ENCODE measurements around the gene CDH4. TPM values are rescaled to one million over a fixed set of nuclear protein-coding genes. Genes with fewer than 3 reads are reported as not detected.

The CDH4 gene
- total RNA-seq, 1 experiment from 2014 or later = not detected

DNA sequence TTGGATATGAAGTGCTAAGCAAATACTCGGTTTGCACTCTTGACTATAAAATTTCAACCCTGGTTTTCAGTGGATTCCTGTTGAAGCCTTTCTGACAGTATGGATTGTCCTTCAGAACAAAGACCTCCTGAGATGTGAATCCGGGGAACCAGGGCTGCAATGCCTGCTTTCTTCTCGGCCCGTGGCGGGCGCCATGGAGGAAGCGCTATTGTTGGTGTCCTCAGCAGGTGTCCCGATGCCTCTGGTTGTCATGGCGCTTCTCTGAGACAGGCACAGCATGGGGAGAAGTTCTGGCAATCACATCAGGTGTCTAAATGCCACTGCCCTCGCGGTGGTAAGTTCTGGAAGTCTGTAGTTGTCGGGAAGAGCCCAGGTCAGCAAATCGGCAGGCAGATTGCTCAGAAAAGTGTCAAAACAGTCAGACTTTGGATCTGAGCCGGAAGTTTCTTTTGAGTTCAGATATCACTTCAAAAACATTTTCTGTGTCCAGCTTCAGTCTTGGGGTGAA lies 188.5 kb downstream of the CDH4 start:
- Histone ChIP-seq H3K36me3 (ENCODE audit: insufficient read depth, low read length) (no peaks in the 10 kb centered on the region), H3K9ac (ENCODE audit: low read length) (no peak overlapping the region)

DNA sequence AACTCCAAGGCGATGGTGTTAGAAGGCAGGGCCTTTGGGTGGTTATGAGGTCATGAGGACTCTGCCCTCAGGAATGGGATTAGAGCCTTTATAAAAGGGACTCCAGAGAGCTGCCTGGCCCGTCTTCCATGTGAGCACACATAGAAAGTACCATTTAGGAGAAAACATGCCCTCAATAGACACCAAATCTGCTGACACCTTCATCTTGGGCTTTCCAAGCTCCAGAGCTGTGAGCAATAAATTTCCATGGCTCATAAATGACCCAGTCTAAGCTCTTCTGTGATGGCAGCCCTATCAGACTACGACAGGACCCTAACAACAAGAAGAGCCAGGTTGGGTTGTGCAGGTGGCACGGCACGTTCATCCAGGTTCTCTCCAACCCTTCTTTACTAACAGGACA lies 189.5 kb downstream of the CDH4 start:
- Histone ChIP-seq H3K27me3 (ENCODE audit: low read length) (no peaks in the 10 kb centered on the region), H3K9ac (ENCODE audit: low read length) (no peak overlapping the region), H3K27ac (ENCODE audit: low read length) (no peak overlapping the region), H3K79me2 (ENCODE audit: low read length) (no peaks in the 10 kb centered on the region), H2AFZ (ENCODE audit: low read length) (no peak overlapping the region), H3K36me3 (ENCODE audit: insufficient read depth, low read length) (no peaks in the 10 kb centered on the region), H3K4me2 (ENCODE audit: low read depth, low read length, poor library complexity, severe bottlenecking) (no peak overlapping the region), H3K4me3 (ENCODE audit: low read length) (no peak overlapping the region), H3K4me1 (ENCODE audit: low read length) (no peaks in the 10 kb centered on the region), H3K9me3 (ENCODE audit: low read length) (peaks cover 4% of the 10 kb centered on the region; the same call in 1 of the 2 replicates), H4K20me1 (ENCODE audit: insufficient read depth, low read depth, low read length) (0 out of 2 replicates have a peak, but pooled peaks cover 3% of the 10 kb centered on the region), H3K9me2 (replicated peaks; ENCODE audit: insufficient read depth, low read length) (no peaks in the 10 kb centered on the region)
- DNase-seq = no peak

More for the DNA sequence above, 188.5 kb downstream of the CDH4 start:
- H3K4me3 ChIP-seq (ENCODE audit: low read length) = no peak overlapping the region
- H3K27me3 ChIP-seq (ENCODE audit: low read length) = no peaks in the 10 kb centered on the region
- H3K9me3 ChIP-seq (ENCODE audit: low read length) = peaks cover 4% of the 10 kb centered on the region; the same call in 1 of the 2 replicates
- no peaks in the 10 kb centered on the region for H3K9me2 ChIP-seq (replicated peaks; ENCODE audit: insufficient read depth, low read length)
- no peak for DNase-seq
- H4K20me1 ChIP-seq (ENCODE audit: insufficient read depth, low read depth, low read length) = 0 out of 2 replicates have a peak, but pooled peaks cover 3% of the 10 kb centered on the region
- no peaks in the 10 kb centered on the region for H3K4me1 ChIP-seq (ENCODE audit: low read length)
- H3K27ac ChIP-seq (ENCODE audit: low read length) = no peak overlapping the region
- no peak overlapping the region for H2AFZ ChIP-seq (ENCODE audit: low read length)
- no peak overlapping the region for H3K4me2 ChIP-seq (ENCODE audit: low read depth, low read length, poor library complexity, severe bottlenecking)
- H3K79me2 ChIP-seq (ENCODE audit: low read length) = no peaks in the 10 kb centered on the region

DNA sequence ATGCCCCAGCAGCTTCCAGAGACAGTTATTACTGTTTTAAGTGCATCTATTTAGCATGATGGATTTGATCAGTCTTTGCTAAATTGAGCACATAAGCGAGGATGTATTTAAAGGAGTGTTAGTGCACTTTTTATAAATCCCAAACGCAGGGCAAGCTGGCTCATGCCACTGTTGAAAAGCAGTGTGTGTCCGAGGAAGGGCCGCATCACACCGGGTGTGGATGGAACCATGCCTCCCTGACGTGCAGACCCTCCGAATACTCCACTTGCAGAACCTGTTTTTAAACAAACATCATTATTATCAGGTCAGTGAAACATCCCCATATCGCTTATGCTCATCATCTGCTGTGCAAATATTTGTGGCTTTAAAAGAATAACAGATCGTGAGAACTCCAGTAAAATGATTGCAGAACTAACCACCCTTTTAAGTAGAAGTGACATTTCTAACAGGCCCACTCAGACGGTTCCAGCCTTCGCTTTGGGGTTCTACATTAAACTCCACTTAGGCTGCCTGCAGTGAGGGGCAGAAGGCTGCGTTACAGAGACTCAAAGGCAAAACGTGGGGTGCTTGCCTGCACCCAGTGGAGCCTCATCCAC lies 190.1 kb downstream of the CDH4 start:
- H3K9me3 ChIP-seq (ENCODE audit: low read length) = peaks cover 4% of the 10 kb centered on the region; the same call in 1 of the 2 replicates
- no peaks in the 10 kb centered on the region for H3K79me2 ChIP-seq (ENCODE audit: low read length)

DNA sequence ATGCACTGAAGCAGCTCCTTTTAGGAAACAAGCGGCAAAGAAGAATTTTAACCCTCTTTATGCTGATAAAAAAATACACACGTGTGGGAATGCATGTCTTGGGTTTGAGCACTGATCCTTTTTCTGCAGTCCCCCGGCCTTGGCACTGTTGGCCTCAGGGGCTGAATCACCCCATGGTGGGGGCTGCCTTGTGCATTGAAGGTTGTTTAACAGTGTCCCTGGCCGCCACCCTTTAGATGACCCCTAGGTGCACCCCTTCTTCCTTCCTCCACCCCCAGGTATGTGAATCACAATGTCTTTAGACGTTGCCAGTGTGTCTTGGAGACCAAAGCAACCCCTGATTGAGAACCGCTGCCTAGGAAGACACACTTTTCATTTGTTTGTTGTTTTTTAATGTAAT lies 190.7 kb downstream of the CDH4 start:
- Histone ChIP-seq H3K9me2 (replicated peaks; ENCODE audit: insufficient read depth, low read length) (no peaks in the 10 kb centered on the region), H3K27me3 (ENCODE audit: low read length) (no peaks in the 10 kb centered on the region), H4K20me1 (ENCODE audit: insufficient read depth, low read depth, low read length) (0 out of 2 replicates have a peak, but pooled peaks cover 3% of the 10 kb centered on the region), H3K4me2 (ENCODE audit: low read depth, low read length, poor library complexity, severe bottlenecking) (no peak overlapping the region), H3K9me3 (ENCODE audit: low read length) (peaks cover 4% of the 10 kb centered on the region; the same call in 1 of the 2 replicates), H2AFZ (ENCODE audit: low read length) (no peak overlapping the region), H3K27ac (ENCODE audit: low read length) (no peak overlapping the region), H3K9ac (ENCODE audit: low read length) (no peak overlapping the region), H3K4me1 (ENCODE audit: low read length) (no peaks in the 10 kb centered on the region), H3K79me2 (ENCODE audit: low read length) (no peaks in the 10 kb centered on the region), H3K4me3 (ENCODE audit: low read length) (no peak overlapping the region), H3K36me3 (ENCODE audit: insufficient read depth, low read length) (no peaks in the 10 kb centered on the region)
- DNase-seq = no peak

More for the DNA sequence above, 190.1 kb downstream of the CDH4 start:
- DNase-seq = no peak
- Histone ChIP-seq H3K27ac (ENCODE audit: low read length) (no peak overlapping the region), H3K9ac (ENCODE audit: low read length) (no peak overlapping the region), H3K4me2 (ENCODE audit: low read depth, low read length, poor library complexity, severe bottlenecking) (no peak overlapping the region), H3K27me3 (ENCODE audit: low read length) (no peaks in the 10 kb centered on the region), H3K4me3 (ENCODE audit: low read length) (no peak overlapping the region), H3K9me2 (replicated peaks; ENCODE audit: insufficient read depth, low read length) (no peaks in the 10 kb centered on the region), H4K20me1 (ENCODE audit: insufficient read depth, low read depth, low read length) (0 out of 2 replicates have a peak, but pooled peaks cover 3% of the 10 kb centered on the region), H3K4me1 (ENCODE audit: low read length) (no peaks in the 10 kb centered on the region), H3K36me3 (ENCODE audit: insufficient read depth, low read length) (no peaks in the 10 kb centered on the region), H2AFZ (ENCODE audit: low read length) (no peak overlapping the region)

DNA sequence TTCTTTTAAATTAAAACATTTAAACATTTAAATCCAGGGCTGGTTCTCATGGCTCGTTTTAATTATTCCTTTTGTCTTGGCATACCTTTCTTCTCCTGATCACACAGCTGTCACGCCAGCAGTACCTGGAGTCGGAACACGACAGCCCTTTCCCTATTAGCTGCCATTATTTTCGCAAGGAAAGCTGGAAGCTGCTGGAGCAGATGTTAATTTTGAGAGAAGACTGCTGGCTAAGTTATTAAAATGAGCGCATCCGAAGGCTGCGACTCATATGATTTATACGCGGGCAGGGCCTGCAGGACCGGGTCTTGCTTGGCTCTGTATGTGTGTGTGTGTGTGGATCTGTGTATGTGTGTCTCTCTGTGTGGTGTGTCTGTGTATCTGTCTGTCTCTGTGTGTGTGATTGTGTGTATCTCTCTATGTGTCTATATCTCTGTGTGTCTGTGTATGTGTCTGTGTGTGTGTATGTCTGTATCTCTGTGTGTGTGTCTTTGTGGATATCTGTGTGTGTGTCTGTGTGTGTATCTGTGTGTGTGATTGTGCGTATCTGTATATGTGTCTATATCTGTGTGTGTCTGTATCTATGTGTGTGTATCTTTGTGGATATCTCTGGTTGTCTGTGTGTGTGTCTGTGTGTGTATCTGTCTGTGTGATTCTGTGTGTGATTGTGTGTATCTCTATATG lies 191.5 kb downstream of the CDH4 start:
- Histone ChIP-seq H3K27me3 (ENCODE audit: low read length) (no peaks in the 10 kb centered on the region), H3K9ac (ENCODE audit: low read length) (no peak overlapping the region), H3K9me3 (ENCODE audit: low read length) (peaks cover 4% of the 10 kb centered on the region; the same call in 1 of the 2 replicates), H3K79me2 (ENCODE audit: low read length) (no peaks in the 10 kb centered on the region), H3K27ac (ENCODE audit: low read length) (no peak overlapping the region), H3K4me3 (ENCODE audit: low read length) (no peak overlapping the region), H3K9me2 (replicated peaks; ENCODE audit: insufficient read depth, low read length) (no peaks in the 10 kb centered on the region), H3K36me3 (ENCODE audit: insufficient read depth, low read length) (no peaks in the 10 kb centered on the region), H2AFZ (ENCODE audit: low read length) (no peak overlapping the region), H3K4me2 (ENCODE audit: low read depth, low read length, poor library complexity, severe bottlenecking) (no peak overlapping the region), H3K4me1 (ENCODE audit: low read length) (no peaks in the 10 kb centered on the region), H4K20me1 (ENCODE audit: insufficient read depth, low read depth, low read length) (0 out of 2 replicates have a peak, but pooled peaks cover 3% of the 10 kb centered on the region)
- no peak for DNase-seq

DNA sequence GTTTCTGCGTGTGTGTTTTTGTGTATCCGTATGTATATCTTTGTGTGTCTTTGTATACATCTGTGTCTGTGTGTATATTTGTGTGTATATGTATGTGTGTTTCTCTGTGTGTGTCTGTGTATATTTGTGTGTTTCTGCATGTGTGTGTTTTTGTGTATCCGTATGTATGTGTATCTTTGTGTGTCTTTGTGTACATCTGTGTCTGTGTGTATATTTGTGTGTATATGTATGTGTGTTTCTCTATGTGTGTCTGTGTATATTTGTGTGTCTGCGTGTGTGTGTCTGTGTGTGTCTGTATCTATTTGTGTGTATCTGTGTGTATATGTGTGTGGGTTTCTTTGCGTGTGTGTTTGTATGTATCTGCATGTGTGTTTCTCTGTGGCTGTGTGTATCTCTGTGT lies 192.6 kb downstream of the CDH4 start:
- Histone ChIP-seq H3K4me2 (ENCODE audit: low read depth, low read length, poor library complexity, severe bottlenecking) (no peak overlapping the region), H2AFZ (ENCODE audit: low read length) (no peak overlapping the region), H3K9me2 (replicated peaks; ENCODE audit: insufficient read depth, low read length) (no peaks in the 10 kb centered on the region), H3K27me3 (ENCODE audit: low read length) (no peaks in the 10 kb centered on the region), H4K20me1 (ENCODE audit: insufficient read depth, low read depth, low read length) (0 out of 2 replicates have a peak, but pooled peaks cover 3% of the 10 kb centered on the region), H3K4me1 (ENCODE audit: low read length) (no peaks in the 10 kb centered on the region), H3K9me3 (ENCODE audit: low read length) (peaks cover 4% of the 10 kb centered on the region; the same call in 1 of the 2 replicates), H3K27ac (ENCODE audit: low read length) (no peak overlapping the region), H3K4me3 (ENCODE audit: low read length) (no peak overlapping the region), H3K79me2 (ENCODE audit: low read length) (no peaks in the 10 kb centered on the region), H3K9ac (ENCODE audit: low read length) (no peak overlapping the region), H3K36me3 (ENCODE audit: insufficient read depth, low read length) (no peaks in the 10 kb centered on the region)
- no peak for DNase-seq

DNA sequence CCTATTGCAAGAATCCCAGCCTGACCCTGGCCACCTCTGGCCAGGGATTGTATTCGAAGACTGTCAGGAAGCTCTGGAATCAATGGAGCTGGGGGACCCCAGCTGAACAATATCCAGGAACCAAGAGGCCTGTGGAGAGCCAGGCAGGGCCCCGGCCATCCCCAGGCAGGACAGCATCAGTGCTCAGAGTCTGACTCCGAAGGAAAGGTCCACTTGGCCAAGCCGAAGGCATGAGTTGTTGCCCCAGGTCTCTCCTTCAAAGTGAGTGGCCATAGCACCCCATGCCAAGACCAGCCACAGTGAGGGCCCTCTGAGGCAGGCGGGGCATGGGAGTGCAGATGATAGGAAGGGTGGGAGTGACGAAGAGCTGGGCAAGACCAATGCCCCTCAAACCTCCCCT lies 193.1 kb downstream of the CDH4 start:
- Histone ChIP-seq H4K20me1 (ENCODE audit: insufficient read depth, low read depth, low read length) (0 out of 2 replicates have a peak, but pooled peaks cover 3% of the 10 kb centered on the region), H3K36me3 (ENCODE audit: insufficient read depth, low read length) (no peaks in the 10 kb centered on the region), H3K79me2 (ENCODE audit: low read length) (no peaks in the 10 kb centered on the region), H3K9me2 (replicated peaks; ENCODE audit: insufficient read depth, low read length) (no peaks in the 10 kb centered on the region), H3K4me2 (ENCODE audit: low read depth, low read length, poor library complexity, severe bottlenecking) (no peak overlapping the region), H3K27ac (ENCODE audit: low read length) (no peak overlapping the region), H2AFZ (ENCODE audit: low read length) (no peak overlapping the region), H3K9me3 (ENCODE audit: low read length) (peaks cover 4% of the 10 kb centered on the region; the same call in 1 of the 2 replicates), H3K9ac (ENCODE audit: low read length) (no peak overlapping the region), H3K4me1 (ENCODE audit: low read length) (no peaks in the 10 kb centered on the region), H3K4me3 (ENCODE audit: low read length) (no peak overlapping the region), H3K27me3 (ENCODE audit: low read length) (no peaks in the 10 kb centered on the region)
- DNase-seq = no peak

DNA sequence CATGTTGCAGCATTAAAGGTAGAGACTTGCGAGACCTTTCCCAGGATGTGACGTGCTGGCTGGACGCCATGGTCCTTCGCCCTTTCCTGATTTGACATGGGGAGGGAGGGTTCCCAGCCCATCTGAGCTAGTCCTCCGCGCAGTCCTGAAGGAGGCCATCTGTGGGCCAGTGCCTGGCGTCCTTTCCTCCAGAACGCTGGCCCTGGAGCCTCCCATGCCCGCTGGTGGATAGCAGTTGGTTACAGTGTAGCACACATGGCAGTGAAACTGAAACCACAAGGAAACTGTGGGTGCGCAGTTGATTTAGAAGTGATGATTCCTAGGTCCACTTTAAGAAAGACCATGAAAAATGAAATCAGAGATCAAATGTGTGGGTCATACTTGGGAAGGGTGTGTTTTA lies 193.7 kb downstream of the CDH4 start:
- 0 out of 2 replicates have a peak, but pooled peaks cover 3% of the 10 kb centered on the region for H4K20me1 ChIP-seq (ENCODE audit: insufficient read depth, low read depth, low read length)
- H3K36me3 ChIP-seq (ENCODE audit: insufficient read depth, low read length) = no peaks in the 10 kb centered on the region
- H3K27ac ChIP-seq (ENCODE audit: low read length) = no peak overlapping the region
- no peak overlapping the region for H3K4me2 ChIP-seq (ENCODE audit: low read depth, low read length, poor library complexity, severe bottlenecking)
- H3K4me1 ChIP-seq (ENCODE audit: low read length) = no peaks in the 10 kb centered on the region
- H3K9me2 ChIP-seq (replicated peaks; ENCODE audit: insufficient read depth, low read length) = no peaks in the 10 kb centered on the region
- no peaks in the 10 kb centered on the region for H3K79me2 ChIP-seq (ENCODE audit: low read length)
- no peaks in the 10 kb centered on the region for H3K27me3 ChIP-seq (ENCODE audit: low read length)
- no peak overlapping the region for H3K9ac ChIP-seq (ENCODE audit: low read length)
- H3K4me3 ChIP-seq (ENCODE audit: low read length) = no peak overlapping the region
- no peak for DNase-seq
- no peak overlapping the region for H2AFZ ChIP-seq (ENCODE audit: low read length)
- H3K9me3 ChIP-seq (ENCODE audit: low read length) = peaks cover 4% of the 10 kb centered on the region; the same call in 1 of the 2 replicates

Data from Karpas-422 (cell line).